Epithelial cell of esophagus (primary cell): ENCODE results near the gene KCTD5.

ENCODE experiments used
- DNase-seq: peaks from one replicate; pipeline ENCODE4 v3.0.0; 2010; ENCODE audit warnings: low read depth
- H3K4me3 ChIP-seq: 2 replicates; pipeline ENCODE4 v1.5.1; 2011; ENCODE audit warnings: mild to moderate bottlenecking, low read length, control low read depth
- CTCF ChIP-seq: IDR thresholded peaks from 2 replicates; pipeline ENCODE4 v1.5.1; 2011; ENCODE audit warnings: low read depth, mild to moderate bottlenecking, low read length, control low read depth, inconsistent platforms; ENCODE audit not compliant: insufficient read depth; ENCODE audit errors: missing control alignments

The KCTD5 gene

DNA sequence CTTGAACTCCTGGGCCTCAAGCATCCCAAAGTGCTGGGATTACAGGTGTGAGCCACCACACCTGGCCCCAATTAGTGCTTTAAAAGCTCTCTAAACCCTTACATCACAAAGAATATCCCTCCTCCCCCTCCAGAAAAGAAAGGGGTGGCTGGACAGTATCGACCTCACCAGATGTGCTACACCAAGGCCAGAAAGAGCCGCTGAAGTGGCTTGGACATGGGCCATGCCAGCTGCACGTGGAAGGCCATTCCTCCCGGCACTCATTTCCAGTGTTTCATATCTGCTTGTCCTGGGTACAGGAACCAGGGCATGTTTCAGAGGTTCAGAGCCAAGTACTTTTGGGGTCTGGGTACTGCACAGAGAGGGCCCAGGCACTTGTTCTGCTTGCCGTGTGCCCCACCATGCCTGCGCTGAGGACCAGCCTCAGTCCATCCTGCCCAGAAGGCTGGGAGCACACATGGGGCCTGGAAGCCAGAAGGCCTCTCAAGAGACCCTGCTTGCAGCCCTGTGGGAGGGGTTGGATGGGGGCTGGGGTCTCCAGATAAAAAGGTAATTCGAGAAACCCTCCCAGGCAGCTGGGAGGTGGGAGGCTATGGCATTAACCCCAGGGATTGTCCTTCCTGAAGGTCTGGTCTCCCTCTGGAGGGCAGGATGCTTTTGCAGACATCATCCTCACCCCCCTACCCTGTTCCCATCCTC is 66.6 kb downstream of the KCTD5 start:
- no peak for TF ChIP-seq CTCF
- H3K4me3 ChIP-seq = no peak overlapping the region
- no peak for DNase-seq

DNA sequence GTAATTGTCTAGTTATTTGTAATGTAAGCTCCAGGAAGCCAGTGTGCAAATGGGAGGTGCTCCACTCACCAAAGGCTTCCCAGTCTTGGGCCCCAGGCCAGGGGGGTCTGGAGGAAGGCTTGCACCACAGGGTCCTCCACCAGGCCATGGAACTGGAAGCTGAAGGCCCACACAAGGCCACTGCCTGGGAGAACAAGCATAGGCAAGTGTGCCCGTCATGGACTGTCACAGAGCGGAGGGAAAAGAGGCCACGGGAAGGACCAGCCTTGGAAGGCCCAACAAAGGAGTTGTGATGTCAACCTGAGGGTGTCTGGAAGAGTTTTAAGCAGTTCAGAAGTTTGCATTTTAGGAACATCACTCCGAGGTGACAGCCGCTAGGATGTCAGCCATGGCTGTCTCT is 67.2 kb downstream of the KCTD5 start:
- no peak for TF ChIP-seq CTCF
- DNase-seq = no peak
- no peak overlapping the region for H3K4me3 ChIP-seq

DNA sequence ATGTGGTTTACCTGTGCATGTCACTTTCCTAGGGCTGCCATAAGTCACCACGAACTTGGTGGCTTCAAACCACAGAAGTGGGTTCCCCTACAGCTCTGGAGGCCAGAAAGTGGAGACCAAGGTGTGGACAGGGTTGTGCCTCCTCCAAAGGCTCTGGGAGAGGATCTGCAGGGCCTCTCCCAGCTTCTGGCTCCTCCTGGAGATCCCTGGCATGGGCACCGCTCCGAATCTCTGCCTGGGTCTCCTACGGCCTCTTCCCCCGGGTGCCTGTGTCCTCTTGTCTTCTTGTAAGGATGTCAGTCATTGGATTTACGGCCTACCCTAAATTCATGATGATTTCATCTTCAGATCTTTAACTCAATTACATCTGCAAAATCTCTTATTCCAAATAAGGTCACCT is 67.6 kb downstream of the KCTD5 start:
- H3K4me3 ChIP-seq = no peak overlapping the region
- no peak for TF ChIP-seq CTCF
- no peak for DNase-seq

GRCh38 chr16:2751577-2752034 is 69.3 kb downstream of the KCTD5 start:
- TF ChIP-seq CTCF = no peak
- peak overlapping the region; percentile 57 for H3K4me3 ChIP-seq
- no peak for DNase-seq

- DNase-seq = peak; percentile 96
- peak within 1 kb of the TSS; percentile 57 for H3K4me3 ChIP-seq
- no peak for TF ChIP-seq CTCF
Observed at GRCh38 chr16:2752035-2752849, 69.9 kb downstream of the KCTD5 start, which contains the start of gene SRRM2. Gene SRRM2, plus strand, starts transcription at chr16:2752638. Its CDS starts 3,727 bp downstream, at chr16:2756365.

GRCh38 chr16:2752850-2753732 is 70.8 kb downstream of the KCTD5 start:
- DNase-seq = peak; percentile 79
- peak overlapping the region; percentile 57 for H3K4me3 ChIP-seq
- no peak for TF ChIP-seq CTCF
